HG03521 (cell line): ENCODE measurements around the gene EXD3.

Experiments
- ATAC-seq: cut with Tn5 transposase; IDR thresholded peaks from one replicate; pipeline ENCODE4 v1.9.1; 2021; ENCODE audit warnings: mild to moderate bottlenecking, moderate library complexity; ENCODE audit not compliant: unreplicated experiment

The EXD3 gene

GRCh38 chr9:137309368-137310188 is 113.4 kb downstream of the EXD3 start:
- no peak for ATAC-seq

- ATAC-seq = no peak
Observed at GRCh38 chr9:137308057-137308619, 114.8 kb downstream of the EXD3 start.

GRCh38 chr9:137307255-137308056 is 115.5 kb downstream of the EXD3 start:
- no peak for ATAC-seq

GRCh38 chr9:137306850-137307254 is 116.1 kb downstream of the EXD3 start:
- ATAC-seq = no peak

- no peak for ATAC-seq
Observed at GRCh38 chr9:137306066-137306849, 116.7 kb downstream of the EXD3 start.

- no peak for ATAC-seq
Observed at GRCh38 chr9:137305798-137306065, 117.2 kb downstream of the EXD3 start.

- no peak for ATAC-seq
Observed at GRCh38 chr9:137305060-137305797, 117.7 kb downstream of the EXD3 start.

GRCh38 chr9:137304383-137305059 is 118.4 kb downstream of the EXD3 start:
- ATAC-seq = no peak

GRCh38 chr9:137303893-137304382 is 119.0 kb downstream of the EXD3 start:
- no peak for ATAC-seq

- no peak for ATAC-seq
Observed at GRCh38 chr9:137303151-137303892, 119.6 kb downstream of the EXD3 start.

- ATAC-seq = peak; percentile 36
Observed at GRCh38 chr9:137302449-137303150, 120.4 kb downstream of the EXD3 start.

- peak; percentile 70 for ATAC-seq
Observed at GRCh38 chr9:137302118-137302448, 120.9 kb downstream of the EXD3 start, which contains the start of gene NRARP. NRARP (minus strand) TSS chr9:137302271; CDS start chr9:137301928, 343 bp downstream.

- ATAC-seq = peak; percentile 19
Observed at GRCh38 chr9:137301081-137301947, 121.6 kb downstream of the EXD3 start.

GRCh38 chr9:137300567-137301080 is 122.3 kb downstream of the EXD3 start:
- no peak for ATAC-seq

GRCh38 chr9:137299938-137300337 is 123.0 kb downstream of the EXD3 start:
- no peak for ATAC-seq

GRCh38 chr9:137299203-137299565 is 123.8 kb downstream of the EXD3 start:
- no peak for ATAC-seq
